Stimulated activated CD4-positive, alpha-beta T cell treated with anti-CD3 and anti-CD28 coated beads, Interleukin-4, amount 100 ng/mL, for 48 hours (primary cell): ENCODE results near the gene HSDL1.

Experiments
- DNase-seq, 2 donors: peaks; one replicate each; pipeline ENCODE4 v3.0.0-alpha.2; 2020; ENCODE audit warnings: low read depth in 2 of 2

HSDL1 gene

GRCh38 chr16:84082110-84082509, 62.9 kb downstream of the HSDL1 start:
- no peak for DNase-seq

- no peak for DNase-seq
Measured at GRCh38 chr16:84081446-84081989, 63.5 kb downstream of the HSDL1 start.

- no peak for DNase-seq
Measured at GRCh38 chr16:84080813-84081212, 64.2 kb downstream of the HSDL1 start.

- DNase-seq = no peak
Measured at GRCh38 chr16:84080378-84080777, 64.6 kb downstream of the HSDL1 start.

- no peak for DNase-seq
Measured at GRCh38 chr16:84079664-84080063, 65.3 kb downstream of the HSDL1 start.

GRCh38 chr16:84075376-84075775, 69.6 kb downstream of the HSDL1 start:
- DNase-seq = no peak

- no peak for DNase-seq
Measured at GRCh38 chr16:84074721-84075120, 70.3 kb downstream of the HSDL1 start.
